Hematopoietic multipotent progenitor cell treated with erythropoietin and hydrocortisone succinate and interleukin-3 and kit ligand, for 17 days (in vitro differentiated cells): ENCODE data around the gene ZNF622.

ENCODE experiments used
- DNase-seq: peaks from one replicate; pipeline ENCODE4 v3.0.0-alpha.2; 2015; ENCODE audit warnings: low spot score

ZNF622 gene

DNA sequence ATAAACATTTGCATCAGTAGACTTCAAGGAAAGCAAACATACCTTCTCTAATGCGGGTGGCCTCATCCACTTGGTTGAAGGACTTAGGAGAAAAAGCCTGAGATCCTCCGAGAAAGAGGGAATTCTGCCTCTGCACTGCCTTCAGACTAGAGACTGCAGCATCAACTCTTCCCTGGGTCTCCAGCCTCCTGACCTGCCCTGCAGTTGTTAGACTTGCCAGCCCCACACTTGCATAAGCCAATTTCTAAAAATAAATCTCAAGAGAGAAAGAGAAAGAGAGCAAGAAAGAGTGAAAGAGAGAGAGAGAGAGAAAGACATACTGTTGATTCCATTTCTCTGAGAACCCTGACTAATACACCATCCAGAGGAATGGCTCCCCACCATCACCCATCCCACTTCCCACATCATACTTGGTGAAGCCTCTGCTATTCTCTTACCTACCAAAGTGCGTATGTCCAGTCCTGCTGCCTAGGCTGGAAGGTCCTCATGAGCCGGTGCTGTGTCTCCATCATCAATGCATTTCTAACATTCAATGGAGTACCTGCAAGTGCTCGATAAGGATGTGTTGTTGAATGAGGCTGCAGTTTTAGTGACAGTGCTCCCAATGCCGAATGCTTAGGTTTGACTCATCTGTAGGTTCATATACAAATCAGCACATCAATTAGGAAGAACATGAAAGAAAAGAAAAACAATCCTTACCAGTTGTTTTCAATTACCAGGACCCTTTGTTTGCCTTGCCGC lies 35.1 kb downstream of the ZNF622 start:
- no peak for DNase-seq

DNA sequence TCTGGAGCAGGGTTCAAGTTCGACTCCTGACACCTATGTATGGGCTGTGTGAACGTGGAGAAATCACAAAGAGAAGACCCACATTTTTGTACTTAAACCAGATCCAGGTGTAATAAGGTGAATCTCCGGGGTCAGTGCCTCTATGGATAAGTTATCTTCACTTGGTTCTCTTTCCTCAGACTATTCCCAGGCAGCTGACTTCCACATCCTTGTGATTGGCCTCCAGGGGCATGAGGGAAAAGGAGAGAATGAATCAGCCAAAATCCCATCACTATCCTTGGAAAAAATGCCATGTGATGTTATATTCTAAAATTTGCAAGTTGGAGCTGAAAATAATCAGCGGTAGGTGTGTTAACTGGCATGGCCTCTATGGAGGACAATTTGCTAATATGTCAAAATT lies 37.2 kb downstream of the ZNF622 start:
- DNase-seq, result no peak

DNA sequence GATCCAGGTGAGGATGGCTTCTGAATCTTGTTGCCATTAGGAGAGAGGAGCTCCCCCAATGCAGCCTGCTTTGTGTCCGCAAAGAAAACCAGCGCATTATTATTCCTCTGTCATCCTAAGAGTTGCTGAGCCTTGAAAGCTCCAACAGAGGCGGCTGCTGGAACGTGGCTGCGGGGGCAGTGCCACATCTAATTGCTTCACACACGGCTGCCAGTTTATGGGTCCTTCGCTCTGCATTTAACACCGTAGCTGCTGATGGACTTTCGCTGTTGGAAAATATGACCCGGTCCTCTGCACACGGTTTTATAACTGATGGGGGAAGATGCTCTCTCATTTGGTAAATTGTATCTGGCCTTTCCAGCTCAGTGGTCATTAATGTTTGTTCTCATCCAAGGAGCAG lies 38.0 kb downstream of the ZNF622 start:
- DNase-seq, result no peak

DNA sequence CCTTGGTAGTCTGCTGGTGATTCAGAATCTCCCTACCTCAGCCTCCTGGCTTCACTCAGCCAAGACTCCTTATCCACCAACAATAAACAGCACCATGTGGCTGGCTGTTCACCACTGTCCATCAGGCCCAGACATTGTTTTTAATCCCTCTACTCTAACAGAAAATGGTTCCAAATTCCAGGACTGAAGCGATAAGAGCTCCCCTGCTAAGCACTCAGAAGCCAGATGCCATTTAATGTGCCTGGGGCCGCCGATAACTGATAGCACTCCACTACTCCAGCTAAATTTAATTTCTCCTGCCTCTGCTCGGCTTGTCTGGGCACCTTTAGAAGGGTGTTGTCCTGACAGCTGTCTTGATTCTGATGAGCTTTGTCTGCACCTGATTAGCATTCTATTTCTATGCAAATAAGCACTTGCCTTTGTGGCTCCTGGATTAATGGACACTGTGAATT lies 47.1 kb downstream of the ZNF622 start:
- DNase-seq, result no peak

DNA sequence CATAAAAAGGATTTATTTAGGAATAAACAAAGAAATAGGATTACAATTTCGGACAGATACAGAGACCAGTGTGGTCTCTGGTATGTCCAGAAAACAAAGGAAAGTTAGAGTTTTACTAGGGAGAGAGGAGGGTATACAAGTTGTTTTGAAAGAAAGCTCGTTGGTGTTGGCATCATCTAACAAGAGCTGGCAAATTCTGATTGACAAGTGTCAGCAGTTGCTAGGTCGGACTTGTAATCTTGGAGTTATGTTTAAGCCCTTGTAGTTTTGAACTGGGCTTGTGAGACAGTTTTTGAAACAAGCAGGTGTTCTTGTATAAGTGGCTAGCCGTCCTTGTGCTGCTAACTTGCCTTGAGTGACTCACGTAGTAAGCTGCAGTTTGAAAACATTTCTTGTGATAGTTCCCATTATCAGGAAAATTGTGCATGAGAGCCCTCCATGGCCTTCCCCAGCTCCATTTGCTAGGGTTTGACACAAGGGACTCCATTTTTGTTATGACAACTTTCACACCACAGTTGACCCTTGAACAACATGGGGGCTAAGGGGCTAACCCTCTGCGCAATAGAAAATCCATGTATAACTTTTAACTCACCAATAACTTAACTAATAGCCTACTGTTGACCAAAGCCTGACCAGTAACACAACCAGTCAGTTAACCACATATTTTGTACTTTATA lies 48.1 kb downstream of the ZNF622 start:
- DNase-seq, result no peak

DNA sequence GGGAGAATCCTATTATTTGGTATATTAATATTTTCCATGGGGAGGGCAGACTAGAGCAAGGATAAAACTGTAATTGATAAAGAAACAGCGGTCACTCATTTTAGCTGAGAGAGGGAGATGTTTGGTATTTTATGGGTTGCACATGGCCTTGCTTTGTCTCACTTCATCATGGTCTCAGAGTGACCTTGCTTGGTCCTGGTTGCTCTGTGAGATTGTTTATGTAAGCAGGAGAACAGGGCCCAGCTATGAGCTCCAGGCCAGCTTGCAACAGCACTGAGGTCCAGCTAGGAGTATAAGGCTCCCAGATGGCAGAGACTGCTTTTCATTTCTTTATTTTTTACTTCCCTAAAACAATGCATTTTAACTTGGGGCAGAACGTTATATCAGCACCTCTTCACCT lies 50.7 kb downstream of the ZNF622 start:
- DNase-seq, result no peak

DNA sequence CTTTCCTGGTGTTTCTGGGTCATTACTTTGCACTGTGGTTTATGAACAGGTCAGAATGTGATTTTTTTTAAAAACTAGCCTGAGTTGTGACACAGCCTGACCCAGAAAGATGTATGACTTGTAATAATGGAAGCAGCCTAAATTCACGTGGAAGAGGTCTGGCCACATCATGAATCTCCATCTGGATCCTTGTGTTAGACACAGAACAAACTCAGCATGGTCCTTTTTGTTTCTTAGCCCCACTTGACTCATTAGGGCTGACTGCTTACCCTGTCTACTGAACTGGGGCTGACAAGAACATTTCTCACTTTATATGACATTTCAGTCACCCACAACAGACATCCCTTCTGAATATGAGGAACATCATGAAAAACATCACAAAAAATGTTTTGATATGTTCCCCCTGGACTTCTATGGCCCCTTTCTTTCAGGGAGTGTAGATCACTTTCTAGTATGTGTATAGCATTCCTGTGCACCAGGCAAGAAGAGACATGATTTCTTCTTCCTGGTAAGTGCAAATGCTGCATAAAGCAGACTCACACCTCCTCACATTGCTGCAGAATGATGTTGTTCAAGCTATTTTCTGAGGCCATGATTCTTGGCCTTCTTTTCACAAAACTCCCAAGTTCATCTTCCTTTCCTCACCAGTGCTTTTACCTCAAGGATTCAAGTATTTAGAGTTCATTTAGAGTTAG lies 52.3 kb downstream of the ZNF622 start:
- DNase-seq, result no peak

DNA sequence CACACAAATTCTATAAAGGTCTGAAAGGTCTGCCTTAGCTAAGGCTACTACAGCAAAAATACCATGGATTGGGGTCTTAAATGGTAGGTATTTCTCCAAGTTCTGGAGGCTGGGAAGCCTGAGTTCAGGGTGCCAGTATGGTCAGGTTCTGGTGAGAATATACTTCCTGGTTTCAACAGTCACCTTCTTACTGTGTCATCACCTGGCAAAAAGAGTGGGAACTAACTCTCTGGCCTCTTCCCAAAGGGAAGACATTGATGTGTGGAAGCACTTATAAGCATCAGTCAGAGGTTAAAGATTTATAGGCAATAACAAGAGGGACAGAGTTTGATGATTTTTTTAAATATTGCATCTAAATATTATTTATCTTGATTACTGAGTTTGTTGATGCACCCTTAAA lies 53.0 kb downstream of the ZNF622 start:
- DNase-seq, result no peak

DNA sequence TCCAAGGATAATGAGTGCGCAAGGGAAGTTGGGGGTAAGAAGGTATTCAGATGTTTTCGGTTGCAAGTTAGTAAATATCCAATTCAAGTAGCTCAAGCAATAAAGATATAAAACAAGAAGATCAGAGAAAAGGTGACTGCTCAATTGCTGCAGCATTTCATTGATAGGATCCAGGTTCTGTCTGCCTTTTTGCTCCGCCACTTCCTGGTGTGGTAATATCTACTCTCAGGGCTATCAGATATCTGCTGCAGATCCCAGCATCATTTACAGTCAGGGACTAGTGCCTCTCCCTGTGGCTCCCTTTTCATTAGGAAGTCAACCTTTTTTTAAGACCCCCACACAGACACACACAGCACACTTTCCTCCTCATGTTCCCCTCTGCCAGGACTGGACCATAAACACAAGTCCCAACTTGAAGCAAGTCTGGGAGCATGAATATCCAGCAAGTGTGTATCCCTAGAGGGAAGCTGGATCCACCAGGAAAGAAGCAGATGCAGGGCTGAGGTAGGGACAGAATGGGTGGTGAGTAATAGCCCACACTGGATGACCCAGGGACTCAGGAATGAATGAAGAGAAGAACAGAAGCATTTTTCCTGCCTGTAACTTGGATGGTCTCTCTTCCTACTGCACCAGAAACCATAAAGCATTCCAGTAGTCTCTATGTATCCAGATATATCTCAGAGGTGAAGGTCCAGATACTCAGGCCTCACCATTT lies 53.7 kb downstream of the ZNF622 start:
- no peak for DNase-seq

DNA sequence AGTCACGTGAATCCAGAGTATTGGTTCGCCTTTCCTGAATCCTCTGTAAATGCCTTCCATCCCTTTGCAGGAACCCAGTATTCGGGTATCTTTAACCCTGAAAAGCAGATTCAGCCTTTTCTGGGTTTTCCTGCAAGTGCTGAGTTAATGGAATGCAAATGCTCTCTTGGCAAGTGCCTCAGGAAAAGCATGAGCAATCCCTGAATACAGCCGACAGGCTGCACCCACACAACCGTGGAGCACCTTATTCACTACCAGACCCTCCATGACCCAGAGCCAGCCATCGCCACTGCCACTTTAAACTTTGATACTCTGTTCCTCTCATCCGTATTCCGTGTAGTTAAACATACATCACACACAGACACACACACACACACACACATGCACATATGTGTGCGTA lies 54.4 kb downstream of the ZNF622 start:
- DNase-seq, result no peak

DNA sequence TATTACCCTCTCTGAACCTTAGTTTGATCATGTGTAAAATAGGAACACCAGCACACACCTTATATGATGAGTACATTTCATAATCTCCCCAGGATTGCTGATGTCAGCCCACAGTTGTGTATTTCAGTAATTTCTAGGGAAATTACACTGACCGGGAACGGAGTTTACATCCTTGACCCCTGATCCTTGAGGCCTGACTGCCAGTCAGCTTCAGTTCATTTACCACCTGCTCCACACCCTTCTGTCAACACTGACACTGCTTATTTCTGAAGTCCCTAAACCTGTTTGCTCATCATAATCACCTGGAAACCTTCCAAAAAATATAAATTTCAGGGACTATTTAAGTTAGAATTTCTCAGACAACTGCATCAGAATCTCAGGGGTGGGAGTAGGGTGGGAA lies 55.3 kb downstream of the ZNF622 start:
- DNase-seq, result no peak

DNA sequence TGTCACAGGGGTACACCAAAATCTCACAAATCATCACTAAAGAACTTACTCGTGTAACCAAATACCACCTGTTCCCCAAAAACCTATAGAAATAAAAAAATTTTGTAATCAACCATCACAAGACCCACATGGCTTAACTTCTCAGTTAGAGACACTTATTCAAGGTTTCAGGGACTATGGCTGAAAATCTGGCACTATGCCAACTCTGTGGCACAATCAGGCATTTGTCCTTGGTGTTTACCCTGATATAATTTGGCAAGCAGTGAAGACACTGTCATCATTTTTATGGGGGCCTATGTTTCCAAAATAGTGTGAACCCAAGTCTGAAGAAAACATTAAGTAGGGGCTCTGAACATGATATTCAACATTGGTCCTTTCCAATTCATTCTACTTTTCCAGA lies 59.0 kb downstream of the ZNF622 start:
- DNase-seq, result peak; percentile 10

DNA sequence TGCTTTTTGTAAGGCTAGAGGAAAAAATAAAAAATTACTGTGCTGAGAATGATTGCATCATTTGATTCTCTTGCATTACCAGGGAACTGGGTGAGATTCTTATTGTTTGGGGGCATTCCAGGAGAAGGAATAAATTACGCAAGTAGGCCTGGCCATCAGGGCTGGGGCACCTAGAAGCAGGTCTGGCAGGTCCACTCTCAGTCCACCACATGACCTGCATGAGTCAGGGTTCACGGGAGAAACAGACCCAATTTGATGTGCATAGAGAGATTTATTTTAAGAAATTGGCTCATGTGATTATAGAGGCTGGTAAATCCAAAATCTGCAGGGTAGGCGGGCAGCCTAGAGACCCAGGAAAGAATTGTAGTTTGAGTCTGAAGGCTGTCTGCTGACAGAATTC lies 59.6 kb downstream of the ZNF622 start:
- no peak for DNase-seq
